ENCODE data around the gene SLC12A1. TPM values are rescaled to one million over a fixed set of nuclear protein-coding genes. Genes with fewer than 3 reads are reported as not detected.

The SLC12A1 gene
- total RNA-seq, 4 donors from 2014 or later: not detected

- DNase-seq (ENCODE audit: extremely low spot score): no peak
- Histone ChIP-seq H3K9me3 (no peaks in the 10 kb centered on the region), H3K27ac (replicated peaks in 1 of 4) (no peak overlapping the region), H3K36me3 (no peaks in the 10 kb centered on the region), H3K4me1 (no peaks in the 10 kb centered on the region), H3K27me3 (no peaks in the 10 kb centered on the region), H3K4me3 (no peak overlapping the region)
- 69% methylated on average over 2 of the region's 2 CpGs for WGBS
- intact Hi-C loops (cut with DNase I): no loop called here
- TF ChIP-seq POLR2A (IDR thresholded peaks at IDR 0.05; ENCODE audit: low read depth): no peak
- no peak for TF ChIP-seq POLR2AphosphoS5 (IDR thresholded peaks at IDR 0.05)
- no peak for TF ChIP-seq EP300 (IDR thresholded peaks at IDR 0.05)
- TF ChIP-seq, protein P1, sequence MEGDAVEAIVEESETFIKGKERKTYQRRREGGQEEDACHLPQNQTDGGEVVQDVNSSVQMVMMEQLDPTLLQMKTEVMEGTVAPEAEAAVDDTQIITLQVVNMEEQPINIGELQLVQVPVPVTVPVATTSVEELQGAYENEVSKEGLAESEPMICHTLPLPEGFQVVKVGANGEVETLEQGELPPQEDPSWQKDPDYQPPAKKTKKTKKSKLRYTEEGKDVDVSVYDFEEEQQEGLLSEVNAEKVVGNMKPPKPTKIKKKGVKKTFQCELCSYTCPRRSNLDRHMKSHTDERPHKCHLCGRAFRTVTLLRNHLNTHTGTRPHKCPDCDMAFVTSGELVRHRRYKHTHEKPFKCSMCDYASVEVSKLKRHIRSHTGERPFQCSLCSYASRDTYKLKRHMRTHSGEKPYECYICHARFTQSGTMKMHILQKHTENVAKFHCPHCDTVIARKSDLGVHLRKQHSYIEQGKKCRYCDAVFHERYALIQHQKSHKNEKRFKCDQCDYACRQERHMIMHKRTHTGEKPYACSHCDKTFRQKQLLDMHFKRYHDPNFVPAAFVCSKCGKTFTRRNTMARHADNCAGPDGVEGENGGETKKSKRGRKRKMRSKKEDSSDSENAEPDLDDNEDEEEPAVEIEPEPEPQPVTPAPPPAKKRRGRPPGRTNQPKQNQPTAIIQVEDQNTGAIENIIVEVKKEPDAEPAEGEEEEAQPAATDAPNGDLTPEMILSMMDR (IDR thresholded peaks at IDR 0.05): no peak
Measured at GRCh38 chr15:48309740-48310139, 103.6 kb downstream of the SLC12A1 start.

DNA sequence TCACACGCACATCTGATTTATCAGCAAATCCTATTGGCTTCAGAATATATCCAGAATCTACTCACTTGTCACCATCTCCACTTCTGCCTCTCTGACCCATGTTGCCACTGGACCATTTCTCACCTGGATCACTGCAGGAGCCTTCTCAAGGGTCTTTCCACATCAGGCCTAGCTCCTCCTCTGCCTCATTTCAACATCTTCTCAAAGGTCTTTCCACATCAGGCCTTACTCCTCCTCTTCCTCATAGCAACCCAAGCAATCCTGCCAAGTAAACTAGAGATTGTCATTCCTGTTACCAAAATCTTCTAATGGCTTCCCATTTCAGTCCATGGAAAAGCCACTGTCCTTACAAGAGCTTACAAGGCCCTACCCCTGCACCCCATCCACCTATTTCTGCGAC is 107.1 kb downstream of the SLC12A1 start:
- no peak for DNase-seq (ENCODE audit: extremely low spot score)
- Histone ChIP-seq H3K36me3 (no peaks in the 10 kb centered on the region), H3K27ac (replicated peaks in 1 of 4) (no peak overlapping the region), H3K4me3 (no peak overlapping the region), H3K27me3 (peaks cover 0 to 9% (median 0%) of the 10 kb centered on the region in 4 donors), H3K4me1 (no peaks in the 10 kb centered on the region), H3K9me3 (no peaks in the 10 kb centered on the region)
- TF ChIP-seq POLR2A (IDR thresholded peaks at IDR 0.05; ENCODE audit: low read depth) (no peak), EP300 (IDR thresholded peaks at IDR 0.05) (no peak), POLR2AphosphoS5 (IDR thresholded peaks at IDR 0.05) (no peak)
- TF ChIP-seq, protein P1 (IDR thresholded peaks at IDR 0.05): no peak
- 98% methylated on average over 2 of the region's 2 CpGs for WGBS
- intact Hi-C loops (cut with DNase I): no loop called here

- H3K27me3 ChIP-seq: peaks cover 0 to 9% (median 0%) of the 10 kb centered on the region in 4 donors
- no peak overlapping the region for H3K4me3 ChIP-seq
- no peak overlapping the region for H3K27ac ChIP-seq (replicated peaks in 1 of 4)
- no peaks in the 10 kb centered on the region for H3K4me1 ChIP-seq
- WGBS: 81% methylated on average over 10 of the region's 10 CpGs
- no peak for DNase-seq (ENCODE audit: extremely low spot score)
- no peak for TF ChIP-seq EP300 (IDR thresholded peaks at IDR 0.05)
- no peak for TF ChIP-seq POLR2A (IDR thresholded peaks at IDR 0.05; ENCODE audit: low read depth)
- TF ChIP-seq, protein P1 (IDR thresholded peaks at IDR 0.05): no peak
- H3K36me3 ChIP-seq: no peaks in the 10 kb centered on the region
- intact Hi-C loops (cut with DNase I): no loop called here
- H3K9me3 ChIP-seq: no peaks in the 10 kb centered on the region
Measured at GRCh38 chr15:48315041-48315440, 108.9 kb downstream of the SLC12A1 start.

- intact Hi-C loops (cut with DNase I): no loop called here
- H3K27me3 ChIP-seq: peaks cover 0 to 9% (median 0%) of the 10 kb centered on the region in 4 donors
- no peaks in the 10 kb centered on the region for H3K36me3 ChIP-seq
- H3K4me1 ChIP-seq: no peaks in the 10 kb centered on the region
- WGBS: 100% methylated on average over 2 of the region's 2 CpGs
- DNase-seq (ENCODE audit: extremely low spot score): no peak
- TF ChIP-seq POLR2AphosphoS5 (IDR thresholded peaks at IDR 0.05) (no peak), EP300 (IDR thresholded peaks at IDR 0.05) (no peak), POLR2A (IDR thresholded peaks at IDR 0.05; ENCODE audit: low read depth) (no peak)
- TF ChIP-seq, protein P1 (IDR thresholded peaks at IDR 0.05): no peak
- H3K9me3 ChIP-seq: no peaks in the 10 kb centered on the region
- no peak overlapping the region for H3K27ac ChIP-seq (replicated peaks in 1 of 4)
- H3K4me3 ChIP-seq: no peak overlapping the region
Measured at GRCh38 chr15:48317221-48317620, 111.1 kb downstream of the SLC12A1 start.

- Histone ChIP-seq H3K27ac (replicated peaks in 1 of 4) (no peak overlapping the region), H3K9me3 (no peaks in the 10 kb centered on the region), H3K27me3 (peaks cover 0 to 9% (median 0%) of the 10 kb centered on the region in 4 donors), H3K4me1 (no peaks in the 10 kb centered on the region), H3K36me3 (no peaks in the 10 kb centered on the region), H3K4me3 (no peak overlapping the region)
- 76% methylated on average over 6 of the region's 6 CpGs for WGBS
- TF ChIP-seq POLR2AphosphoS5 (IDR thresholded peaks at IDR 0.05): no peak
- TF ChIP-seq EP300 (IDR thresholded peaks at IDR 0.05): no peak
- TF ChIP-seq POLR2A (IDR thresholded peaks at IDR 0.05; ENCODE audit: low read depth): no peak
- TF ChIP-seq, protein P1 (IDR thresholded peaks at IDR 0.05): no peak
- no peak for DNase-seq (ENCODE audit: extremely low spot score)
- intact Hi-C loops (cut with DNase I): no loop called here
Measured at GRCh38 chr15:48318131-48318530, 112.0 kb downstream of the SLC12A1 start.

Measured in esophagus muscularis mucosa (tissue), 4 donors.